Measurements from ENCODE around the gene GCKR.

- TF ChIP-seq POLR2A (IDR thresholded peaks at IDR 0.05), result no peak
- TF ChIP-seq CTCF (IDR thresholded peaks at IDR 0.05), result no peak
Measured at GRCh38 chr2:27451095-27451494, 45.5 kb upstream of the GCKR start.

Data from uterus (tissue), 2 donors.